NCI-H2171 treated with DMSO at 0.1 percent for 48 hours (cell line): ENCODE measurements around the gene TPST1.

Source experiments
- DNase-seq: peaks from one replicate; lab custom pipeline; 2025; lab: John Stamatoyannopoulos, UW

Gene TPST1

GRCh38 chr7:66238773-66239466, 33.8 kb downstream of the TPST1 start:
- no peak for DNase-seq

- DNase-seq = no peak
Measured at GRCh38 chr7:66239467-66239856, 34.3 kb downstream of the TPST1 start.

GRCh38 chr7:66245008-66245407, 39.9 kb downstream of the TPST1 start:
- no peak for DNase-seq

- DNase-seq = no peak
Measured at GRCh38 chr7:66246554-66247171, 41.5 kb downstream of the TPST1 start.

GRCh38 chr7:66247380-66248078, 42.4 kb downstream of the TPST1 start:
- DNase-seq = no peak

GRCh38 chr7:66250711-66251110, 45.6 kb downstream of the TPST1 start:
- DNase-seq = no peak

GRCh38 chr7:66255534-66256100, 50.5 kb downstream of the TPST1 start:
- no peak for DNase-seq

- DNase-seq = no peak
Measured at GRCh38 chr7:66256281-66256680, 51.1 kb downstream of the TPST1 start.

GRCh38 chr7:66257481-66257880, 52.3 kb downstream of the TPST1 start:
- DNase-seq = no peak

- DNase-seq = no peak
Measured at GRCh38 chr7:66258409-66258808, 53.3 kb downstream of the TPST1 start.

GRCh38 chr7:66261941-66262340, 56.8 kb downstream of the TPST1 start:
- DNase-seq = no peak

GRCh38 chr7:66263936-66264335, 58.8 kb downstream of the TPST1 start:
- no peak for DNase-seq

GRCh38 chr7:66265566-66265965, 60.4 kb downstream of the TPST1 start:
- DNase-seq = peak; percentile 41

DNA sequence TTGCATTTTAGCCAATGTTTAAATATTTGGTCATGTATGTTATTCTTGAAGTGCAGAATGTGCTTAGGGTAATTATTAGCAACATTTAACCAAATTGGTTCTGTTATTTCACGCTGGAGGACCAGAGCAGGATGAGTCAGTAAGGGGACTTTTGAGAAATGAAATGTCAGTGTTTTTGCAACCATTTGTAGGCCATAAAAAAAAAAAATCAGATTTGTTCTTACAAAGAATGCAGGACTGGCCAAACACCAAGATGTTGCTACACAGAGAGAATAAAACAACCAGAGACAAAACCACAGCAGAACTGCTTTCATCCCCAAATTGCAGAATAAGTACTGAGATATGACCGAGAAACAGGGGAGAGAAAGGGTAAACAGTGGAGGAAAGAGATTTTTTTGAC, 62.1 kb downstream of the TPST1 start:
- no peak for DNase-seq

- no peak for DNase-seq
Measured at GRCh38 chr7:66269978-66270377, 64.8 kb downstream of the TPST1 start.

DNA sequence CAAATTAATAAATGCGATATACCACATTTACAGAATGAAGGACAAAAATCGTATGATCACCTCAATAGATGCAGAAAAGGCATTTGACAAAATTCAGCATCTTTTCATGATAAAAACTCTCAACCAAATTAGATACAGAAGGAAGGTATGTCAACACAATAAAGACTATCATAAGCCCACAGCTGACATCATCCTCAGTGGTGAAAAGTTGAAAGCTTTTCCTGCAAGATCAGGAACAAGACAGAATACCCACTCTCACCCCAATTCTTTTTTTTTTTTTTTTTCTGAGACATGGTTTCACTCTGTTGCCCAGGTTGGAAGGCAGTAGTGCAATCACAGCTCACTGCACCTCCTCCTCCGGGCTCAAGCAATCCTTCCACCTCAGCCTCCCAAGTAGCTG, 67.2 kb downstream of the TPST1 start:
- DNase-seq = no peak

DNA sequence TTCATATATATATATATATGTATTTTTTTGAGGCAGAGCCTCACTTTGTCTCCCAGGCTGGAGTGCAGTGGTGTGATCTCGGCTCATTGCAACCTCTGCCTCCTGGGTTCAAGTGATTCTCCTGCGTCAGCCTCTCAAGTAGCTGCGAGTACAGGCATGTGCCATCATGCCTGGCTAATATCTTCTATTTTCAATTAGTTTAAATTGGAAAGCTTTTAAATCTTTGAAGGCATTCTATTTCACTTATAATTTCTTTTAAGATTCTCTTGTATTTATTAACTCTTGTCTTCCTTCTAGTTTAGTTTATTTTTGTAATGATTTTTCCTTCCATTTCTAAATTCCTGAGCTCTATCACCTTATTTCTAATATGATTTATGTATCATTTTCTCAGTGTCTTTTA, 71.2 kb downstream of the TPST1 start:
- no peak for DNase-seq

DNA sequence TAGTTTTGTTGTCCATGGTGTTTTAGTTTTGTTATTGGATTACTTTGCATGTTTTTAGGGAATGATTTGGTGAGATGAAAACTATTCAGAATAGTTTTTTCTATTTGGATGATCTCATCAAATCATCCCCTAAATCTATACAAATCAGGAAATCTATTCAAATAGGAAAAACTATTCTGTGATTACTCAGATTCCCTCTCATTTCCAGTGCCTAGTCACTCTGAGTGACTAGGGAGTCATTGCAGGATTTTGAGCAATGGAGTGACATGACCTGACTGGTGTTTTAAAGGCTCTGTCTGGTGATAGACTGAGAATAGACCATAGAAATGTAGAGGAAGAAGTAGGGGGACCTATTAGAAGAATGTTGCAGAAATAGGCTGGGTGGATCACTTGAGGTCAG, 72.4 kb downstream of the TPST1 start:
- DNase-seq = no peak

DNA sequence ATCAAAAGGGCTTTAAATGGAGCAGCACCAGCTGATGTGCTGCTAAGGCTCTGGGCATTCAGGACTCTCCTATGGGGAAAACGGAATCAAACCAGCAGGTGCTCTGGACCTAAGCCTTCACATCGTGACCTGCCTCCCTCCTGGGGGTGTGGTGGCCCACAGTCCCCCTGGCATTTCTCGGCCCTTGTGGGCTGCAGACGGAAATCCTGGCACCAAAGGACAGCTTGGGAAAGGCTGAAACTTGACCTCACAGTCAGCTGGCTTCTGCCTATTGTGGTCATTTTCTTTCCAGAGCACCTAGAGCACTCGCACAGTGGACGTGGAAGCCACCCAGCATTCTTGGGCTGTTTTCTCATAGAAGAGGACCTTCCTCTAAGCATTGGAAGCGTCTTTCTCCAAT, 74.8 kb downstream of the TPST1 start:
- DNase-seq = no peak

DNA sequence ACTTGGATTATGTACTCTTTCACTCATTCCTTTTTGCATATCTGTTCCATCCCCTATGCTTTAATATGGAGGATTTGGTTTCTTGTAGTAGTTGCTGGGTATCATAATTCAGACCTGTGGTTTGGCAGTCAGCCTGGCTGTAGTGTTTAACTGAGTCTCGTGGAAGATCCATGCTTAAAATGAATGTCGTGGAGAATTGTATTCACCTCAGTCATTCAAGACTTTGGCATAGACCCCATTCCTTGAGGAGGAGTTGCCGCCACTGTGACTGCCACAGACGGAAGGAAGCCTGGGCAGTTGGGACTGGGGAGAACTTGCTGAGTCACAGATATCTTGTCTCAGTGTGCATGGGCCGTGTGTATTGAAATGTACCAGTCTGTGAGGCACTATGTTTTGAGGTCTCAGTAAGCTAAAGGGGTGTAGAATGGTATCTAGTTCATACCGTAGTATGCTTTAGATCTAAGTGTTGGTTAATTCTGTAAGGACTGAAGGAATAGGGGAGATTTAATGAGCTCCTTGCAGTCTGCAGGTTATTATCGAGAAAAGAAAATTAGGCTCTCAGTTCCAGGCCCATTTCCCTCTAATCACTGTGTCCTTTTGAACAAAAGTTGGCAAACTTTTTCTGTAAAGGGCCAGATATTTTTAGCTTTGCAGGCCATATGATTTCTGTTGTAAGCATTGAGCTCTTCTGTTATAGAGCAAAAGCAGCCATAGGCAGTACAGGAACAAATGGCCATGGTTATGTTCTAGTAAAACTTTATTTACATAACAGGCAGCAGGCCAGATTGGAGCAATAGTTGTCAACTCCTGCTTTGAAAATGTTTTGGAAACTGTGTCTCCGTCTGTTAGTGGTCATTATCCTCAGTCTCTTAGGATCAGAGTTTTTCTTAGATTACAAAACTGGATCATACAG, 76.8 kb downstream of the TPST1 start:
- DNase-seq = peak; percentile 29

DNA sequence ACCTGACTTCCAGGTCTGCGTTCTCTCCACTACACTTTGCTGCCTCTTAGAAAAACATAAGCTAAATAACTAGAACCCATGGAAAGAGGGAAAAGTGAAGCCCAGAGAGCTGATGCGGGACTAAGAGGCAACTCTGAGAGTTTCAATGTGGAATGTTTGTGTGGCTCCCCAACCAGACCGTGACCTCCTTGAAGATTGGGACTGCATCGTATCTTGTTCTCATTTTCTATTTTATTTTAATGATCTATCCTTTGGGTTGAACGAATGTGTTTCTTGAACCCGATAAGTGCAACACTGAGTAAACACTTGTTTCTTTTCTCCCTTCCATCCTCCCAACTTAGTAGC, 77.4 kb downstream of the TPST1 start:
- DNase-seq = no peak
